H9 (cell line): ENCODE data around the gene DNM2. TPM values are rescaled to one million over a fixed set of nuclear protein-coding genes. Genes with fewer than 3 reads are reported as not detected.

Experiments
- DNase-seq: peaks from one replicate; pipeline ENCODE4 v3.0.0-alpha.2; 2017
- H2AFZ ChIP-seq: one replicate; pipeline ENCODE4 v1.6.1; 2013; ENCODE audit warnings: mild to moderate bottlenecking, low read length, control low read depth, moderate library complexity
- H2AK5ac ChIP-seq: 2 replicates; pipeline ENCODE4 v1.6.1; 2013; ENCODE audit warnings: low read length, control low read depth, mixed read lengths; ENCODE audit not compliant: insufficient read length
- H2BK120ac ChIP-seq: one replicate; pipeline ENCODE4 v1.6.1; 2013; ENCODE audit warnings: low read depth, mild to moderate bottlenecking, low read length, control low read depth, inconsistent platforms; ENCODE audit not compliant: poor library complexity, severe bottlenecking
- H2BK12ac ChIP-seq: 2 replicates; pipeline ENCODE4 v1.6.1; 2013; ENCODE audit warnings: low read length, control low read depth, mixed read lengths, low read depth; ENCODE audit not compliant: insufficient read length
- H2BK15ac ChIP-seq: 2 replicates; pipeline ENCODE4 v1.6.1; 2013; ENCODE audit warnings: low read depth, low read length, control low read depth
- H2BK20ac ChIP-seq: one replicate; pipeline ENCODE4 v1.6.1; 2013; ENCODE audit warnings: low read depth, mild to moderate bottlenecking, low read length, control low read depth, inconsistent platforms; ENCODE audit not compliant: poor library complexity, severe bottlenecking
- H2BK5ac ChIP-seq: 2 replicates; pipeline ENCODE4 v1.6.1; 2013; ENCODE audit warnings: low read length, control low read depth, mixed read lengths; ENCODE audit not compliant: insufficient read length
- H3K14ac ChIP-seq: 2 replicates; pipeline ENCODE4 v1.6.1; 2013; ENCODE audit warnings: low read length, control low read depth; ENCODE audit not compliant: insufficient read depth
- H3K18ac ChIP-seq: 2 replicates; pipeline ENCODE4 v1.6.1; 2013; ENCODE audit warnings: low read depth, mild to moderate bottlenecking, mixed read lengths, low read length, control low read depth; ENCODE audit not compliant: insufficient read length
- H3K23ac ChIP-seq: 2 replicates; pipeline ENCODE4 v1.6.1; 2013; ENCODE audit warnings: low read length, control low read depth, mixed read lengths, low read depth; ENCODE audit not compliant: insufficient read length
- H3K23me2 ChIP-seq: 2 replicates; pipeline ENCODE4 v1.6.1; 2013; ENCODE audit warnings: low read depth, mild to moderate bottlenecking, mixed read lengths, low read length, control low read depth; ENCODE audit not compliant: insufficient read length, poor library complexity, severe bottlenecking
- H3K27ac ChIP-seq: 2 replicates; pipeline ENCODE4 v1.5.1; 2013; ENCODE audit warnings: low read length, control low read depth, mixed read lengths, low read depth; ENCODE audit not compliant: insufficient read length
- H3K27me3 ChIP-seq: 2 replicates; pipeline ENCODE4 v1.6.1; 2013; ENCODE audit warnings: low read length, control low read depth, inconsistent platforms; ENCODE audit not compliant: insufficient read depth
- H3K4ac ChIP-seq: 2 replicates; pipeline ENCODE4 v1.6.1; 2013; ENCODE audit warnings: low read depth, mild to moderate bottlenecking, control low read depth, inconsistent platforms, low read length, moderate library complexity
- H3K4me1 ChIP-seq: 2 replicates; pipeline ENCODE4 v1.6.1; 2013; ENCODE audit warnings: low read length, control low read depth, inconsistent platforms; ENCODE audit not compliant: insufficient read depth
- H3K4me2 ChIP-seq: 2 replicates; pipeline ENCODE4 v1.6.1; 2013; ENCODE audit warnings: low read length, control low read depth, mixed read lengths; ENCODE audit not compliant: insufficient read length, insufficient read depth
- H3K56ac ChIP-seq: 2 replicates; pipeline ENCODE4 v1.6.1; 2013; ENCODE audit warnings: low read depth, mild to moderate bottlenecking, mixed read lengths, low read length, control low read depth; ENCODE audit not compliant: insufficient read length
- H3K79me1 ChIP-seq: 2 replicates; pipeline ENCODE4 v1.6.1; 2013; ENCODE audit warnings: low read depth, mild to moderate bottlenecking, moderate library complexity, low read length, control low read depth, inconsistent platforms; ENCODE audit not compliant: insufficient read depth, poor library complexity, severe bottlenecking
- H3K79me2 ChIP-seq: 2 replicates; pipeline ENCODE4 v1.6.1; 2013; ENCODE audit warnings: low read length, control low read depth, inconsistent platforms; ENCODE audit not compliant: insufficient read depth
- H3K9ac ChIP-seq: 2 replicates; pipeline ENCODE4 v1.6.1; 2013; ENCODE audit warnings: low read length, control low read depth, mixed read lengths; ENCODE audit not compliant: insufficient read length; ENCODE audit errors: extremely low read depth
- H3K9me3 ChIP-seq: one replicate; pipeline ENCODE4 v1.6.1; 2013; ENCODE audit warnings: low read depth, low read length, inconsistent platforms; ENCODE audit not compliant: control insufficient read depth
- H3T11ph ChIP-seq: one replicate; pipeline ENCODE4 v1.6.1; 2013; ENCODE audit warnings: mild to moderate bottlenecking, low read length, control low read depth, inconsistent platforms
- H4K20me1 ChIP-seq: one replicate; pipeline ENCODE4 v1.6.1; 2013; ENCODE audit not compliant: control insufficient read depth, insufficient read length, insufficient read depth
- H4K5ac ChIP-seq: 2 replicates; pipeline ENCODE4 v1.6.1; 2013; ENCODE audit warnings: low read depth, mild to moderate bottlenecking, mixed read lengths, low read length, control low read depth; ENCODE audit not compliant: insufficient read length
- H4K8ac ChIP-seq: replicated peaks from 2 replicates; pipeline ENCODE4 v1.6.1; 2013; ENCODE audit warnings: low read length, control low read depth, mixed read lengths, low read depth; ENCODE audit not compliant: insufficient read length
- H4K91ac ChIP-seq: 2 replicates; pipeline ENCODE4 v1.6.1; 2013; ENCODE audit warnings: low read depth, mild to moderate bottlenecking, moderate library complexity, mixed read lengths, low read length, control low read depth; ENCODE audit not compliant: insufficient read length
- H3K27ac Mint-ChIP-seq, 3 experiments: 2 replicates in 2 of 3; 3 replicates in 1 of 3; pipeline ENCODE4 v1.8.0; 2020 to 2021; ENCODE audit warnings: mixed read lengths in 3 of 3, mild to moderate bottlenecking in 1 of 3, moderate library complexity in 1 of 3
- H3K27me3 Mint-ChIP-seq: 2 replicates; pipeline ENCODE4 v1.8.0; 2021; ENCODE audit warnings: low read depth, mild to moderate bottlenecking, moderate library complexity, mixed read lengths
- H3K36me3 Mint-ChIP-seq, 3 experiments: 2 replicates in 2 of 3; 3 replicates in 1 of 3; pipeline ENCODE4 v1.8.0; 2020 to 2021; ENCODE audit warnings: low read depth in 3 of 3, mixed read lengths in 3 of 3; ENCODE audit not compliant: insufficient read depth in 1 of 3
- H3K4me1 Mint-ChIP-seq, 2 experiments: 2 replicates each; pipeline ENCODE4 v1.8.0; 2020; ENCODE audit warnings: mixed read lengths in 2 of 2
- H3K4me3 Mint-ChIP-seq, 2 experiments: 2 replicates in 1 of 2; 3 replicates in 1 of 2; pipeline ENCODE4 v1.8.0; 2020 to 2021; ENCODE audit warnings: mild to moderate bottlenecking in 2 of 2, mixed read lengths in 2 of 2, moderate library complexity in 1 of 2
- H3K9me3 Mint-ChIP-seq, 2 experiments: 2 replicates in 1 of 2; 3 replicates in 1 of 2; pipeline ENCODE4 v1.8.0; 2020; ENCODE audit warnings: mild to moderate bottlenecking in 2 of 2, mixed read lengths in 2 of 2, moderate library complexity in 1 of 2
- WGBS: extraction: QIAGEN DNeasy Blood & Tissue Kit; methylation state at CpG from one replicate; pipeline ENCODE4 v1.1.7; 2013; ENCODE audit warnings: missing lambda C conversion rate, low lambda C conversion rate, mixed read lengths; ENCODE audit not compliant: insufficient read length; ENCODE audit errors: extremely low coverage; 5-methylcytosine and 5-hydroxymethylcytosine counted together
- total RNA-seq: library from RNA; stranded (reverse); gene quantifications from 2 replicates; pipeline ENCODE4 v1.2.1, GENCODE V29; 2021
- TF ChIP-seq, protein P1 (sequence below): fragments of 200-600 bp; sonication (generic); conservative IDR thresholded peaks from 3 replicates; pipeline ENCODE4 v1.8.0; 2021; ENCODE audit warnings: antibody characterized with exemption, mild to moderate bottlenecking

The DNM2 gene
- total RNA-seq, 1 experiment from 2014 or later, result 152 TPM

DNA sequence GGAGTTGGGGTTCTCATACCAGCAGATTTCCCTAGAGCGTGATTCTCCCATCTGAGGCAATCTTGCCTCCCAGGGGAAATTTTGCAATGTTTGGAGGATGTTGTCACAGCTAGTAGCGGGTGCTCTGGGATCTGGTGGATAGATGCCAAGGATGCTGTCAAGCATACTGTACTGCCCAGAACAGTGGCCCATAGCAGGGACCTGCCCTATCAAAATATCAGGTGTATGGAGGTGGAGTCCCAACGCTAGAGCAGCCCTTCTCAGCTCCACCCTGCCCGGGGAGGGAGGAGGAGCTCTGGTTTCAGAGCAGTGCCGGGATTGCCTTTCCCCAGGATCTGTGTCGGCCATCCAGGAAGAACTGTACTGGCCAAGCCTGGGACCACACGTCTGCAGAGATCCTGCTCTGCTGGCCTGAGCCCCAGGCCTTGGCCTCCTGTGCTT, 27.5 kb upstream of the DNM2 start:
- Histone ChIP-seq H2BK120ac (no peak overlapping the region), H3T11ph (no peak overlapping the region), H3K4ac (no peak overlapping the region), H2AK5ac (no peak overlapping the region), H4K91ac (no peak overlapping the region), H2BK15ac (no peak overlapping the region), H2BK5ac (no peak overlapping the region), H3K4me1 (no peaks in the 10 kb centered on the region), H2BK12ac (no peak overlapping the region), H3K23me2 (no peaks in the 10 kb centered on the region), H3K9ac (no peak overlapping the region), H3K9me3 (no peaks in the 10 kb centered on the region), H4K20me1 (no peaks in the 10 kb centered on the region), H3K27ac (no peak overlapping the region), H2AFZ (no peak overlapping the region), H2BK20ac (no peak overlapping the region), H3K23ac (no peak overlapping the region), H3K79me1 (no peaks in the 10 kb centered on the region), H4K8ac (no peak overlapping the region), H3K4me2 (no peak overlapping the region), H3K56ac (no peak overlapping the region), H3K14ac (no peak overlapping the region), H4K5ac (no peak overlapping the region), H3K27me3 (no peaks in the 10 kb centered on the region), H3K79me2 (no peaks in the 10 kb centered on the region), H3K18ac (no peak overlapping the region)
- no CpG with 5 or more reads among the region's 7 CpGs for WGBS
- H3K36me3 Mint-ChIP-seq, result peaks cover 44 to 73% (median 70%) of the 10 kb centered on the region in 3 experiments; a peak in 6 of 7 replicates
- H3K27me3 Mint-ChIP-seq, result peaks cover 5% of the 10 kb centered on the region
- H3K9me3 Mint-ChIP-seq, result no peaks in the 10 kb centered on the region; a peak in 1 of 5 replicates
- peak; percentile 35 for DNase-seq
- H3K4me3 Mint-ChIP-seq, result no peak overlapping the region
- TF ChIP-seq, protein P1, sequence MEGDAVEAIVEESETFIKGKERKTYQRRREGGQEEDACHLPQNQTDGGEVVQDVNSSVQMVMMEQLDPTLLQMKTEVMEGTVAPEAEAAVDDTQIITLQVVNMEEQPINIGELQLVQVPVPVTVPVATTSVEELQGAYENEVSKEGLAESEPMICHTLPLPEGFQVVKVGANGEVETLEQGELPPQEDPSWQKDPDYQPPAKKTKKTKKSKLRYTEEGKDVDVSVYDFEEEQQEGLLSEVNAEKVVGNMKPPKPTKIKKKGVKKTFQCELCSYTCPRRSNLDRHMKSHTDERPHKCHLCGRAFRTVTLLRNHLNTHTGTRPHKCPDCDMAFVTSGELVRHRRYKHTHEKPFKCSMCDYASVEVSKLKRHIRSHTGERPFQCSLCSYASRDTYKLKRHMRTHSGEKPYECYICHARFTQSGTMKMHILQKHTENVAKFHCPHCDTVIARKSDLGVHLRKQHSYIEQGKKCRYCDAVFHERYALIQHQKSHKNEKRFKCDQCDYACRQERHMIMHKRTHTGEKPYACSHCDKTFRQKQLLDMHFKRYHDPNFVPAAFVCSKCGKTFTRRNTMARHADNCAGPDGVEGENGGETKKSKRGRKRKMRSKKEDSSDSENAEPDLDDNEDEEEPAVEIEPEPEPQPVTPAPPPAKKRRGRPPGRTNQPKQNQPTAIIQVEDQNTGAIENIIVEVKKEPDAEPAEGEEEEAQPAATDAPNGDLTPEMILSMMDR, result no peak
- peaks cover 21 to 26% of the 10 kb centered on the region in 2 experiments for H3K4me1 Mint-ChIP-seq
- peak overlapping the region in 2 of 3 experiments; percentile 44 to 85; a peak in 3 of 7 replicates for H3K27ac Mint-ChIP-seq
